Endothelial cell of umbilical vein (primary cell): ENCODE measurements around the gene KL.

Experiments
- EZH2 ChIP-seq: IDR thresholded peaks from 2 replicates; pipeline ENCODE4 v1.6.1; 2012; ENCODE audit warnings: borderline replicate concordance, low read depth, mild to moderate bottlenecking, moderate library complexity, low read length, inconsistent platforms; ENCODE audit not compliant: severe bottlenecking
- TF ChIP-seq, protein P1 (sequence below), 2 donors: IDR thresholded peaks; 1 replicate in 1 of 2; 2 replicates in 1 of 2; pipeline ENCODE4 v1.5.1; 2011; ENCODE audit warnings: low read length in 2 of 2, mild to moderate bottlenecking in 2 of 2, moderate library complexity in 2 of 2, control low read depth in 1 of 2, inconsistent platforms in 1 of 2, low read depth in 1 of 2; ENCODE audit not compliant: insufficient read depth in 1 of 2; ENCODE audit errors: extremely low read depth in 1 of 2
- TF ChIP-seq, protein P2 (sequence below): IDR thresholded peaks from 2 replicates; pipeline ENCODE4 v1.6.1; 2011; ENCODE audit not compliant: insufficient read depth, insufficient read length

DNA sequence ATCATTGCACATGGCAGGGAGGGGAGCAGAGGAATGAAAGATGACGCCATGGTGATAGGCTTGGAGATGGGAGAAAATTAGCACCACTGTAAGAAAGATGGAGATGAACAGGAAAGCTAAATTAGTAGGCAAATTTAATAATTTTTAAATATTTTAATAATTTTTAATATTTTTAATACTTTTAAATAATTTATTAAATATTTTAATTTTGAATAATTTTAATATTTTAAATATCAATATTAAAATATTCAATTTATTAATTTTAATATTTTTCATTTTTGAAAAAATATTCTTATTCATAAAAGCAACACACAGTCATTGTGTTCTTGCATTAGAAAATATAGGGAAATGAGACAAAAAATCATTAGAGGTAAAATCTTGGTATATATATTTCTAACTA lies 15.9 kb upstream of the KL start:
- TF ChIP-seq EZH2, result no peak
- TF ChIP-seq, protein P1, sequence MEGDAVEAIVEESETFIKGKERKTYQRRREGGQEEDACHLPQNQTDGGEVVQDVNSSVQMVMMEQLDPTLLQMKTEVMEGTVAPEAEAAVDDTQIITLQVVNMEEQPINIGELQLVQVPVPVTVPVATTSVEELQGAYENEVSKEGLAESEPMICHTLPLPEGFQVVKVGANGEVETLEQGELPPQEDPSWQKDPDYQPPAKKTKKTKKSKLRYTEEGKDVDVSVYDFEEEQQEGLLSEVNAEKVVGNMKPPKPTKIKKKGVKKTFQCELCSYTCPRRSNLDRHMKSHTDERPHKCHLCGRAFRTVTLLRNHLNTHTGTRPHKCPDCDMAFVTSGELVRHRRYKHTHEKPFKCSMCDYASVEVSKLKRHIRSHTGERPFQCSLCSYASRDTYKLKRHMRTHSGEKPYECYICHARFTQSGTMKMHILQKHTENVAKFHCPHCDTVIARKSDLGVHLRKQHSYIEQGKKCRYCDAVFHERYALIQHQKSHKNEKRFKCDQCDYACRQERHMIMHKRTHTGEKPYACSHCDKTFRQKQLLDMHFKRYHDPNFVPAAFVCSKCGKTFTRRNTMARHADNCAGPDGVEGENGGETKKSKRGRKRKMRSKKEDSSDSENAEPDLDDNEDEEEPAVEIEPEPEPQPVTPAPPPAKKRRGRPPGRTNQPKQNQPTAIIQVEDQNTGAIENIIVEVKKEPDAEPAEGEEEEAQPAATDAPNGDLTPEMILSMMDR (IDR thresholded peaks at IDR 0.05; ENCODE audit: extremely low read depth in 1 of 2, insufficient read depth in 1 of 2, low read depth in 1 of 2, low read length in 2 of 2), result no peak
- TF ChIP-seq, protein P2, sequence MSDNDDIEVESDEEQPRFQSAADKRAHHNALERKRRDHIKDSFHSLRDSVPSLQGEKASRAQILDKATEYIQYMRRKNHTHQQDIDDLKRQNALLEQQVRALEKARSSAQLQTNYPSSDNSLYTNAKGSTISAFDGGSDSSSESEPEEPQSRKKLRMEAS, result no peak
